WTC11 (cell line): ENCODE measurements around the gene GALNT2. TPM values are rescaled to one million over a fixed set of nuclear protein-coding genes. Genes with fewer than 3 reads are reported as not detected.

Source experiments
- ATAC-seq: fragments of 200-7000 bp; cut with Tn5 transposase; 2 replicates; pipeline ENCODE4 v1.10.0; 2021; ENCODE audit warnings: mild to moderate bottlenecking, moderate library complexity
- CTCF ChIA-PET: fragments of 300-600 bp; sonication (Branson Sonifier 250); formaldehyde crosslinking; loops from one replicate; lab custom pipeline; 2021; ENCODE audit warnings: antibody characterized with exemption; lab: Charles Lee
- POLR2A ChIA-PET: fragments of 350-600 bp; sonication (Branson Sonifier 250); formaldehyde crosslinking; loops from one replicate; lab custom pipeline; 2021; ENCODE audit warnings: antibody characterized with exemption; lab: Charles Lee
- DNase-seq: peaks from one replicate; pipeline ENCODE4 v3.0.0; 2021; ENCODE audit warnings: low spot score
- H3K27ac Mint-ChIP-seq: 2 replicates; pipeline ENCODE4 v1.8.0; 2021; ENCODE audit warnings: mixed read lengths
- H3K27me3 Mint-ChIP-seq: 2 replicates; pipeline ENCODE4 v1.8.0; 2021; ENCODE audit warnings: low read depth, mild to moderate bottlenecking, moderate library complexity, mixed read lengths
- H3K36me3 Mint-ChIP-seq: 2 replicates; pipeline ENCODE4 v1.8.0; 2021; ENCODE audit warnings: mixed read lengths
- H3K4me1 Mint-ChIP-seq: 2 replicates; pipeline ENCODE4 v1.8.0; 2022; ENCODE audit warnings: mixed read lengths
- H3K4me3 Mint-ChIP-seq: 2 replicates; pipeline ENCODE4 v1.8.0; 2021; ENCODE audit warnings: mild to moderate bottlenecking, moderate library complexity, mixed read lengths
- H3K9me3 Mint-ChIP-seq: 2 replicates; pipeline ENCODE4 v1.8.0; 2021; ENCODE audit warnings: mixed read lengths
- ATF1 ChIP-seq: sonication (generic); formaldehyde crosslinking; IDR thresholded peaks from 2 replicates; pipeline ENCODE4 v1.8.1; 2023; ENCODE audit warnings: mild to moderate bottlenecking, moderate library complexity, missing genetic modification reagents
- ESRRA ChIP-seq: sonication (generic); formaldehyde crosslinking; IDR thresholded peaks from 2 replicates; pipeline ENCODE4 v1.8.1; 2022; ENCODE audit warnings: mild to moderate bottlenecking, missing genetic modification reagents, borderline replicate concordance
- FOXJ3 ChIP-seq: sonication (generic); formaldehyde crosslinking; IDR thresholded peaks from 2 replicates; pipeline ENCODE4 v1.9.0; 2021; ENCODE audit warnings: missing genetic modification reagents, mild to moderate bottlenecking, borderline replicate concordance
- HMGA2 ChIP-seq: fragments of 250-450 bp; sonication (Bioruptor Pico); IDR thresholded peaks from 2 replicates; pipeline ENCODE4 v1.4.0; 2021; ENCODE audit warnings: mild to moderate bottlenecking, moderate library complexity
- JAZF1 ChIP-seq: fragments of 250-450 bp; sonication (Bioruptor Pico); IDR thresholded peaks from 2 replicates; pipeline ENCODE4 v1.9.0; 2021; ENCODE audit warnings: moderate library complexity, mild to moderate bottlenecking, inconsistent platforms
- JUN ChIP-seq: sonication (generic); formaldehyde crosslinking; IDR thresholded peaks from 2 replicates; pipeline ENCODE4 v1.8.0; 2023; ENCODE audit warnings: mild to moderate bottlenecking, missing genetic modification reagents
- KAT7 ChIP-seq: sonication (generic); formaldehyde crosslinking; IDR thresholded peaks from 2 replicates; pipeline ENCODE4 v1.8.1; 2023; ENCODE audit warnings: missing genetic modification reagents, mild to moderate bottlenecking, borderline replicate concordance
- MXD4 ChIP-seq: fragments of 250-450 bp; sonication (Bioruptor Pico); IDR thresholded peaks from 2 replicates; pipeline ENCODE4 v1.8.0; 2021; ENCODE audit warnings: mild to moderate bottlenecking, moderate library complexity, borderline replicate concordance
- NR2C2 ChIP-seq: sonication (generic); formaldehyde crosslinking; IDR thresholded peaks from 2 replicates; pipeline ENCODE4 v1.8.0; 2022; ENCODE audit warnings: mild to moderate bottlenecking, missing genetic modification reagents
- RELA ChIP-seq: sonication (generic); formaldehyde crosslinking; IDR thresholded peaks from 2 replicates; pipeline ENCODE4 v1.8.1; 2022; ENCODE audit warnings: missing genetic modification reagents, mild to moderate bottlenecking, borderline replicate concordance
- RORB ChIP-seq: fragments of 250-450 bp; sonication (Bioruptor Pico); IDR thresholded peaks from 2 replicates; pipeline ENCODE4 v1.9.0; 2021; ENCODE audit warnings: mild to moderate bottlenecking
- SMAD4 ChIP-seq: sonication (generic); formaldehyde crosslinking; IDR thresholded peaks from 2 replicates; pipeline ENCODE4 v1.8.0; 2022; ENCODE audit warnings: mild to moderate bottlenecking, missing genetic modification reagents
- TCF7 ChIP-seq: sonication (generic); formaldehyde crosslinking; IDR thresholded peaks from 2 replicates; pipeline ENCODE4 v1.8.0; 2022; ENCODE audit warnings: mild to moderate bottlenecking, low read depth, missing genetic modification reagents, moderate library complexity
- TEAD1 ChIP-seq: sonication (generic); formaldehyde crosslinking; IDR thresholded peaks from 2 replicates; pipeline ENCODE4 v1.8.0; 2022; ENCODE audit warnings: mild to moderate bottlenecking, missing genetic modification reagents
- TEAD4 ChIP-seq: sonication (generic); formaldehyde crosslinking; IDR thresholded peaks from 2 replicates; pipeline ENCODE4 v1.8.0; 2022; ENCODE audit warnings: mild to moderate bottlenecking, missing genetic modification reagents
- ZNF138 ChIP-seq: sonication (generic); formaldehyde crosslinking; conservative IDR thresholded peaks from 2 replicates; pipeline ENCODE4 v1.8.1; 2022; ENCODE audit warnings: mild to moderate bottlenecking, moderate library complexity, missing genetic modification reagents
- ZNF232 ChIP-seq: sonication (generic); formaldehyde crosslinking; IDR thresholded peaks from 2 replicates; pipeline ENCODE4 v1.8.0; 2022; ENCODE audit warnings: mild to moderate bottlenecking, missing genetic modification reagents
- ZNF416 ChIP-seq: fragments of 250-450 bp; sonication (Bioruptor Pico); IDR thresholded peaks from 2 replicates; pipeline ENCODE4 v1.9.0; 2021; ENCODE audit warnings: mild to moderate bottlenecking, inconsistent platforms
- ZSCAN18 ChIP-seq: fragments of 250-450 bp; sonication (Bioruptor Pico); IDR thresholded peaks from 2 replicates; pipeline ENCODE4 v2.1.2; 2022; ENCODE audit warnings: mild to moderate bottlenecking, moderate library complexity
- total RNA-seq: library from RNA; stranded (reverse); gene quantifications from 3 replicates; pipeline ENCODE4 v1.2.3, GENCODE V29; 2021
- TF ChIP-seq, protein P1 (sequence below): sonication (generic); formaldehyde crosslinking; IDR thresholded peaks from 2 replicates; pipeline ENCODE4 v1.8.1; 2022; ENCODE audit warnings: low read depth, mild to moderate bottlenecking, moderate library complexity, missing genetic modification reagents, borderline replicate concordance
- TF ChIP-seq, protein P2 (sequence below): sonication (generic); formaldehyde crosslinking; IDR thresholded peaks from 2 replicates; pipeline ENCODE4 v1.8.1; 2023; ENCODE audit warnings: mild to moderate bottlenecking, missing genetic modification reagents, moderate library complexity
- TF ChIP-seq, protein P3 (sequence below): sonication (generic); formaldehyde crosslinking; IDR thresholded peaks from 2 replicates; pipeline ENCODE4 v1.8.0; 2023; ENCODE audit warnings: mild to moderate bottlenecking, missing genetic modification reagents
- TF ChIP-seq, protein P4 (sequence below): sonication (generic); formaldehyde crosslinking; IDR thresholded peaks from 2 replicates; pipeline ENCODE4 v1.8.1; 2023; ENCODE audit warnings: mild to moderate bottlenecking, missing genetic modification reagents

The GALNT2 gene
- total RNA-seq, 1 experiment from 2014 or later, result 74.8 TPM

DNA sequence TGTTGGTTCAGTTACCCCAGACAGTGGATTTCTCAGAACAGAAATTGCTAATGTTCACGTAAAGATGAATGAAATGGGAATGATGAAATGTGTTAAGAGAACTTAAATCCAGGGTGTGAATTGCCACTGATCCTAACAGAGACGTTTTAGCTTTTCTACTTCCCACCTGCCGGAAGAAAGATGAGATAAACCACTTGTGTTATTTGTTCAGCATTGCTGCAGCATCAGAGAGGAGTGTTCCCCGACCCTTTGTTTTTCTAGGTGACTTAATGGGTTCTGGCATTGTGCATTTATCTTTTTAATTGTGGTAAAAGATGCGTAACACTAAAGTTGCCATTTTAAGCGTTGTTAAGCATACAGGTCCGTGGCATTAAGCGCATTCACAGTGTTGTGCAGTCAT is 122.3 kb downstream of the GALNT2 start:
- no peak for DNase-seq
- peaks cover 15% of the 10 kb centered on the region for H3K9me3 Mint-ChIP-seq
- CTCF ChIA-PET, result interaction anchor here (0.6 kb wide), 1 partner anchor 23 kb away, joined by 3 read pairs; no protein-coding TSS in a partner anchor
- ATAC-seq, result no peak
- TF ChIP-seq KAT7 (CRISPR knock-in tag) (no peak), ZSCAN18 (CRISPR knock-in tag) (no peak), RELA (CRISPR knock-in tag) (no peak), SMAD4 (CRISPR knock-in tag) (no peak), JUN (CRISPR knock-in tag) (no peak), RORB (CRISPR knock-in tag) (no peak), HMGA2 (CRISPR knock-in tag) (no peak), TEAD1 (CRISPR knock-in tag) (no peak), ZNF416 (CRISPR knock-in tag) (no peak), MXD4 (CRISPR knock-in tag) (no peak), TEAD4 (CRISPR knock-in tag) (no peak), TCF7 (no peak)
- TF ChIP-seq, protein P1, sequence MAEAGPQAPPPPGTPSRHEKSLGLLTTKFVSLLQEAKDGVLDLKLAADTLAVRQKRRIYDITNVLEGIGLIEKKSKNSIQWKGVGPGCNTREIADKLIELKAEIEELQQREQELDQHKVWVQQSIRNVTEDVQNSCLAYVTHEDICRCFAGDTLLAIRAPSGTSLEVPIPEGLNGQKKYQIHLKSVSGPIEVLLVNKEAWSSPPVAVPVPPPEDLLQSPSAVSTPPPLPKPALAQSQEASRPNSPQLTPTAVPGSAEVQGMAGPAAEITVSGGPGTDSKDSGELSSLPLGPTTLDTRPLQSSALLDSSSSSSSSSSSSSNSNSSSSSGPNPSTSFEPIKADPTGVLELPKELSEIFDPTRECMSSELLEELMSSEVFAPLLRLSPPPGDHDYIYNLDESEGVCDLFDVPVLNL (CRISPR knock-in tag), result no peak
- TF ChIP-seq, protein P2, sequence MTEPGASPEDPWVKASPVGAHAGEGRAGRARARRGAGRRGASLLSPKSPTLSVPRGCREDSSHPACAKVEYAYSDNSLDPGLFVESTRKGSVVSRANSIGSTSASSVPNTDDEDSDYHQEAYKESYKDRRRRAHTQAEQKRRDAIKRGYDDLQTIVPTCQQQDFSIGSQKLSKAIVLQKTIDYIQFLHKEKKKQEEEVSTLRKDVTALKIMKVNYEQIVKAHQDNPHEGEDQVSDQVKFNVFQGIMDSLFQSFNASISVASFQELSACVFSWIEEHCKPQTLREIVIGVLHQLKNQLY (CRISPR knock-in tag), result no peak
- TF ChIP-seq, all 79 proteins: peak for 0
- Mint-ChIP-seq H3K4me3 (no peak overlapping the region), H3K27ac (no peak overlapping the region), H3K36me3 (peaks cover 21% of the 10 kb centered on the region), H3K4me1 (peaks cover 59% of the 10 kb centered on the region), H3K27me3 (no peaks in the 10 kb centered on the region)
- POLR2A ChIA-PET, result no interaction called here

DNA sequence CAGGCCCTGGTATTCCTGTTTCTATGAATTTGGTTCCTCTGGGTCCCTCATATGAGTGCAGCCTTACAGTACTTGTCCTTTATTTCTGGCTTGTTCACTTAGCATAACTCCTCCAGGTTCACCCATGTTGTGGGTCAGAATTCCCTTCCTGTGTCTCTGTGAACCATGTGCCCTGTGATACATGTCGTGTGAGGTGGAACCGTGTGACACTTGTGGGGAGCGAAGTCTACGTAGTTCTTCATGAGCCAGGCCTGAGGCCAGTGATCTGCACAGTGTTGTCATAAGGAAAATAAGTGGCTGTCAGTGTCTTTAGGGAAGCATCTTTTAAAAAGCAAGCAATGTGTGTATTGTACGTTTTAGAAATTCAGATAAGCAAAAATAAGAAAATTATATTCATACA is 122.8 kb downstream of the GALNT2 start:
- Mint-ChIP-seq H3K27ac (no peak overlapping the region; the same call in 1 of the 2 replicates), H3K27me3 (no peaks in the 10 kb centered on the region), H3K4me3 (no peak overlapping the region), H3K9me3 (peaks cover 11% of the 10 kb centered on the region), H3K4me1 (peaks cover 57% of the 10 kb centered on the region), H3K36me3 (peaks cover 17% of the 10 kb centered on the region)
- ChIA-PET CTCF (interaction anchor here (0.6 kb wide), 1 partner anchor 23 kb away, joined by 3 read pairs; no protein-coding TSS in a partner anchor), POLR2A (no interaction called here)
- ATAC-seq (no peak), DNase-seq (no peak)
- TF ChIP-seq HMGA2 (CRISPR knock-in tag) (no peak), FOXJ3 (no peak), ATF1 (CRISPR knock-in tag) (no peak), RELA (CRISPR knock-in tag) (no peak), JAZF1 (CRISPR knock-in tag) (no peak), ZNF138 (no peak), ZNF232 (CRISPR knock-in tag) (no peak), NR2C2 (CRISPR knock-in tag) (no peak), SMAD4 (CRISPR knock-in tag) (no peak), JUN (CRISPR knock-in tag) (no peak), ESRRA (CRISPR knock-in tag) (no peak)
- TF ChIP-seq, protein P3, sequence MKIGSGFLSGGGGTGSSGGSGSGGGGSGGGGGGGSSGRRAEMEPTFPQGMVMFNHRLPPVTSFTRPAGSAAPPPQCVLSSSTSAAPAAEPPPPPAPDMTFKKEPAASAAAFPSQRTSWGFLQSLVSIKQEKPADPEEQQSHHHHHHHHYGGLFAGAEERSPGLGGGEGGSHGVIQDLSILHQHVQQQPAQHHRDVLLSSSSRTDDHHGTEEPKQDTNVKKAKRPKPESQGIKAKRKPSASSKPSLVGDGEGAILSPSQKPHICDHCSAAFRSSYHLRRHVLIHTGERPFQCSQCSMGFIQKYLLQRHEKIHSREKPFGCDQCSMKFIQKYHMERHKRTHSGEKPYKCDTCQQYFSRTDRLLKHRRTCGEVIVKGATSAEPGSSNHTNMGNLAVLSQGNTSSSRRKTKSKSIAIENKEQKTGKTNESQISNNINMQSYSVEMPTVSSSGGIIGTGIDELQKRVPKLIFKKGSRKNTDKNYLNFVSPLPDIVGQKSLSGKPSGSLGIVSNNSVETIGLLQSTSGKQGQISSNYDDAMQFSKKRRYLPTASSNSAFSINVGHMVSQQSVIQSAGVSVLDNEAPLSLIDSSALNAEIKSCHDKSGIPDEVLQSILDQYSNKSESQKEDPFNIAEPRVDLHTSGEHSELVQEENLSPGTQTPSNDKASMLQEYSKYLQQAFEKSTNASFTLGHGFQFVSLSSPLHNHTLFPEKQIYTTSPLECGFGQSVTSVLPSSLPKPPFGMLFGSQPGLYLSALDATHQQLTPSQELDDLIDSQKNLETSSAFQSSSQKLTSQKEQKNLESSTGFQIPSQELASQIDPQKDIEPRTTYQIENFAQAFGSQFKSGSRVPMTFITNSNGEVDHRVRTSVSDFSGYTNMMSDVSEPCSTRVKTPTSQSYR (CRISPR knock-in tag), result no peak
- TF ChIP-seq, protein P4, sequence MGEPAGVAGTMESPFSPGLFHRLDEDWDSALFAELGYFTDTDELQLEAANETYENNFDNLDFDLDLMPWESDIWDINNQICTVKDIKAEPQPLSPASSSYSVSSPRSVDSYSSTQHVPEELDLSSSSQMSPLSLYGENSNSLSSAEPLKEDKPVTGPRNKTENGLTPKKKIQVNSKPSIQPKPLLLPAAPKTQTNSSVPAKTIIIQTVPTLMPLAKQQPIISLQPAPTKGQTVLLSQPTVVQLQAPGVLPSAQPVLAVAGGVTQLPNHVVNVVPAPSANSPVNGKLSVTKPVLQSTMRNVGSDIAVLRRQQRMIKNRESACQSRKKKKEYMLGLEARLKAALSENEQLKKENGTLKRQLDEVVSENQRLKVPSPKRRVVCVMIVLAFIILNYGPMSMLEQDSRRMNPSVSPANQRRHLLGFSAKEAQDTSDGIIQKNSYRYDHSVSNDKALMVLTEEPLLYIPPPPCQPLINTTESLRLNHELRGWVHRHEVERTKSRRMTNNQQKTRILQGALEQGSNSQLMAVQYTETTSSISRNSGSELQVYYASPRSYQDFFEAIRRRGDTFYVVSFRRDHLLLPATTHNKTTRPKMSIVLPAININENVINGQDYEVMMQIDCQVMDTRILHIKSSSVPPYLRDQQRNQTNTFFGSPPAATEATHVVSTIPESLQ (CRISPR knock-in tag), result no peak
- TF ChIP-seq, protein P2 (CRISPR knock-in tag), result no peak
- TF ChIP-seq, protein P1 (CRISPR knock-in tag), result no peak
